Kidney (tissue), 14 donors: ENCODE data around the gene CALY. TPM values are rescaled to one million over a fixed set of nuclear protein-coding genes. Genes with fewer than 3 reads are reported as not detected.

Experiments
- DNase-seq, 5 donors: peaks; one replicate each; pipeline ENCODE4 v3.0.0-alpha.2; 2013 to 2020
- FAIRE-seq: peaks from 2 replicates; lab custom pipeline; 2012; peaks lifted over from hg19 to GRCh38; lab: Jason Lieb, UNC
- H3K27ac ChIP-seq, 2 donors: one replicate each; pipeline ENCODE4 v1.7.0; 2013; ENCODE audit warnings: low read depth in 2 of 2, low read length in 2 of 2, inconsistent platforms in 1 of 2
- H3K27me3 ChIP-seq: one replicate; pipeline ENCODE4 v1.7.1; 2013; ENCODE audit warnings: low read length, inconsistent platforms; ENCODE audit not compliant: control insufficient read depth, insufficient read depth
- H3K36me3 ChIP-seq, 3 donors: one replicate each; pipeline versions ENCODE4 v1.7.0 to v1.7.1; 2013; ENCODE audit warnings: low read length in 3 of 3, control low read depth in 1 of 3, inconsistent platforms in 1 of 3; ENCODE audit not compliant: insufficient read depth in 3 of 3, control insufficient read depth in 2 of 3
- H3K4me1 ChIP-seq, 3 donors: one replicate each; pipeline versions ENCODE4 v1.7.0 to v1.7.1; 2013; ENCODE audit warnings: low read length in 3 of 3, inconsistent platforms in 1 of 3, low read depth in 1 of 3; ENCODE audit not compliant: control insufficient read depth in 2 of 3, insufficient read depth in 2 of 3
- H3K4me3 ChIP-seq, 3 donors: one replicate each; pipeline versions ENCODE4 v1.7.0 to v1.8.1; 2013; ENCODE audit warnings: low read length in 3 of 3, control low read depth in 1 of 3, inconsistent platforms in 1 of 3
- H3K9ac ChIP-seq, 3 donors: one replicate each; pipeline versions ENCODE4 v1.7.0 to v1.7.1; 2013; ENCODE audit warnings: low read length in 3 of 3, control low read depth in 1 of 3, inconsistent platforms in 1 of 3
- H3K9me3 ChIP-seq, 3 donors: one replicate each; pipeline versions ENCODE4 v1.7.0 to v1.7.1; 2013; ENCODE audit warnings: low read length in 3 of 3, control low read depth in 1 of 3, inconsistent platforms in 1 of 3; ENCODE audit not compliant: control insufficient read depth in 2 of 3, insufficient read depth in 1 of 3
- CTCF ChIP-seq: IDR thresholded peaks from 3 replicates; pipeline ENCODE4 v1.5.1; 2012; ENCODE audit warnings: mild to moderate bottlenecking, moderate library complexity, borderline replicate concordance; ENCODE audit not compliant: insufficient read depth; ENCODE audit errors: extremely low read depth
- intact Hi-C: fragments of 100-400 bp; cut with DNase I; formaldehyde crosslinking; loops from one replicate; pipeline ENCODE4 v1.11.1; 2022
- polyA plus RNA-seq: library from polyadenylated mRNA; stranded (reverse); fragments of 350-450 nt; fragmentation: Illumina TruSeq; extraction: RNeasy Lipid Tissue Mini Kit (QIAGEN cat#74804); gene quantifications from one replicate; pipeline ENCODE4 v1.2.3, GENCODE V29; 2014; ENCODE audit warnings: low read depth, low replicate concordance; ENCODE audit not compliant: insufficient read depth
- total RNA-seq: library from RNA; stranded (reverse); fragmentation: NEBNext Ultra II Directional; extraction: Animal tissue kit (Norgen Biotek cat#: 25700); gene quantifications from one replicate; pipeline ENCODE4 v1.2.1, GENCODE V29; 2021
- donor health status: control.
- donor health status: control.
- donor health status: control.
- donor health status: control.
- donor health status: control.
- donor health status: DM: yes; HTN: yes; CAD: no.
- donor health status: Normal renal cell carcinoma (clear cell type).

Gene CALY
- total and polyA plus RNA-seq, 2 donors from 2014 or later: 0.41 to 0.54 TPM

GRCh38 chr10:133361773-133362441, 25.2 kb upstream of the CALY start:
- TF ChIP-seq CTCF: no peak
- H3K4me3 ChIP-seq: no peak overlapping the region
- peaks cover 2 to 36% (median 17%) of the 10 kb centered on the region in 3 donors for H3K36me3 ChIP-seq
- DNase-seq (peak in 1 of 5 donors; percentile 30), FAIRE-seq (no peak)
- H3K27ac ChIP-seq: no peak overlapping the region
- H3K27me3 ChIP-seq: no peaks in the 10 kb centered on the region
- H3K9ac ChIP-seq: no peak overlapping the region
- no peaks in the 10 kb centered on the region for H3K9me3 ChIP-seq
- peaks cover 0 to 6% (median 0%) of the 10 kb centered on the region in 3 donors for H3K4me1 ChIP-seq
- intact Hi-C loops: no loop called here

DNA sequence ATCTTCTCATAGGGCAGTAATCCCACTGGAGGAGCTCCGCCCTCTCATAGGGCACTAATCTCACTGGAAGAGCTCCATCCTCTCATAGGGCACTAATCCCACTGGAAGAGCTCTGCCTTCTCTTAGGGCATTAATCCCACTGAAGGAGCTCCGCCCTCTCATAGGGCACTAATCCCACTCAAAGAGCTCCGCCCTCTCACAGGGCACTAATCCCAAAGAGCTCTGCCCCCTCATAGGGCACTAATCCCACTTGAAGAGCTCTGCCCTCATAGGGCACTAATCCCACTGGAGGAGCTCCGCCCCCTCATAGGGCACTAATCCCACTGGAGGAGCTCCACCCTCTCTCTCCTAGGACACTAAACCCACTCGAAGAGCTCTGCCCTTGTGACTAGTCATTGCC, 24.5 kb upstream of the CALY start:
- no peaks in the 10 kb centered on the region for H3K27me3 ChIP-seq
- intact Hi-C loops: no loop called here
- H3K4me3 ChIP-seq: no peak overlapping the region
- H3K9ac ChIP-seq: no peak overlapping the region
- H3K27ac ChIP-seq: no peak overlapping the region
- no peaks in the 10 kb centered on the region for H3K9me3 ChIP-seq
- no peak for TF ChIP-seq CTCF
- DNase-seq (peak in 1 of 5 donors; percentile 36), FAIRE-seq (no peak)
- peaks cover 2 to 29% (median 17%) of the 10 kb centered on the region in 3 donors for H3K36me3 ChIP-seq
- H3K4me1 ChIP-seq: peaks cover 0 to 11% (median 0%) of the 10 kb centered on the region in 3 donors

DNA sequence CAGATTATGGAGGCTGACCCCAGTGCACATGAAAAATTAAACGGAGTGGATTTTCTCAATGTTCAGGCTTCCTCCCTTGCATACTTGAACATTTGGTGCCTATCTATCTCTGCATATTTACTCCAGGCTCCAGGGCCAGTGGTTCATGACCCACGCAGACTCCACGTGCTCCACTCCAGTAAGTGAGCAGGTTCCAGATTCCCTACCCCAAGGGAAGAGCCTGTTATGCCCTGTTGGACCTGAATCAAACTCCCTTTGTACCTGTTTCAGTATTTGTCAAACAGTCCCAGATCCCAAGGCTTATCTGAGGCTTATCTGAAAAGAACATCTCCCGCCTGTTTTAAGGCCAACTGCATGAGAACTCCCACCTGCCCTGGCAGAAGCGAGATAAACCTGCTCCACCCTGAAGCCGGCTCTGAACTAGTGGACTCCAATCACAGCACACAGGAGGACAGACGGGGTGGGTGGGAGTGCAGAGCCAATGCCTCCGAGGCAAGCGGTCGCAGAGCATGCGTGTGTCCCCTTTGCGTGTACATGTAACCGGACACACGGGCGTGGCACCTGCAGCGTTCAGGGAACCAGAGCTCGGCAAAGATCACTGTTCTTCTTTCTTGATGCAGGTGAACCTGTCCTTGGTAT, 23.4 kb upstream of the CALY start:
- H3K9ac ChIP-seq: no peak overlapping the region
- no peaks in the 10 kb centered on the region for H3K9me3 ChIP-seq
- no peak for TF ChIP-seq CTCF
- intact Hi-C loops: no loop called here
- no peak overlapping the region for H3K27ac ChIP-seq
- no peak for FAIRE-seq
- H3K36me3 ChIP-seq: peaks cover 0 to 18% (median 9%) of the 10 kb centered on the region in 3 donors
- H3K4me3 ChIP-seq: no peak overlapping the region
- H3K4me1 ChIP-seq: peaks cover 0 to 11% (median 0%) of the 10 kb centered on the region in 3 donors
- no peak for DNase-seq
- H3K27me3 ChIP-seq: no peaks in the 10 kb centered on the region
